ENCODE results near the gene CDCA4. TPM values are rescaled to one million over a fixed set of nuclear protein-coding genes. Genes with fewer than 3 reads are reported as not detected.

Gene CDCA4
- polyA plus RNA-seq, 1 donor = 12.4 TPM

GRCh38 chr14:104966981-104967385 lies 53.9 kb downstream of the CDCA4 start:
- Histone ChIP-seq H3K27me3 (ENCODE audit: control insufficient read depth, insufficient read depth, low read length) (peaks cover 22% of the 10 kb centered on the region), H3K4me1 (ENCODE audit: control insufficient read depth, insufficient read depth, low read length) (peaks cover 26% of the 10 kb centered on the region), H3K4me3 (ENCODE audit: low read length) (no peak overlapping the region), H3K27ac (ENCODE audit: low read length) (no peak overlapping the region), H3K9me3 (ENCODE audit: control insufficient read depth, low read depth, low read length) (peaks cover 4% of the 10 kb centered on the region), H3K36me3 (ENCODE audit: control insufficient read depth, insufficient read depth, low read length) (no peaks in the 10 kb centered on the region)
- no peak for DNase-seq
- WGBS (ENCODE audit: insufficient coverage, low lambda C conversion rate) = no CpG with 5 or more reads among the region's 8 CpGs

- peaks cover 22% of the 10 kb centered on the region for H3K27me3 ChIP-seq (ENCODE audit: control insufficient read depth, insufficient read depth, low read length)
- WGBS (ENCODE audit: insufficient coverage, low lambda C conversion rate) = no CpG with 5 or more reads among the region's 9 CpGs
- no peak for DNase-seq
- no peak overlapping the region for H3K4me3 ChIP-seq (ENCODE audit: low read length)
- peaks cover 21% of the 10 kb centered on the region for H3K4me1 ChIP-seq (ENCODE audit: control insufficient read depth, insufficient read depth, low read length)
- H3K27ac ChIP-seq (ENCODE audit: low read length) = no peak overlapping the region
- no peaks in the 10 kb centered on the region for H3K36me3 ChIP-seq (ENCODE audit: control insufficient read depth, insufficient read depth, low read length)
- peaks cover 4% of the 10 kb centered on the region for H3K9me3 ChIP-seq (ENCODE audit: control insufficient read depth, low read depth, low read length)
Measured at GRCh38 chr14:104966261-104966865, 54.5 kb downstream of the CDCA4 start.

- peaks cover 4% of the 10 kb centered on the region for H3K9me3 ChIP-seq (ENCODE audit: control insufficient read depth, low read depth, low read length)
- no peak for DNase-seq
- no CpG with 5 or more reads among the region's 13 CpGs for WGBS (ENCODE audit: insufficient coverage, low lambda C conversion rate)
- H3K4me3 ChIP-seq (ENCODE audit: low read length) = no peak overlapping the region
- H3K36me3 ChIP-seq (ENCODE audit: control insufficient read depth, insufficient read depth, low read length) = no peaks in the 10 kb centered on the region
- peaks cover 22% of the 10 kb centered on the region for H3K27me3 ChIP-seq (ENCODE audit: control insufficient read depth, insufficient read depth, low read length)
- H3K4me1 ChIP-seq (ENCODE audit: control insufficient read depth, insufficient read depth, low read length) = peaks cover 21% of the 10 kb centered on the region
- H3K27ac ChIP-seq (ENCODE audit: low read length) = no peak overlapping the region
Measured at GRCh38 chr14:104965561-104966231, 55.2 kb downstream of the CDCA4 start.

- peaks cover 21% of the 10 kb centered on the region for H3K4me1 ChIP-seq (ENCODE audit: control insufficient read depth, insufficient read depth, low read length)
- peaks cover 4% of the 10 kb centered on the region for H3K9me3 ChIP-seq (ENCODE audit: control insufficient read depth, low read depth, low read length)
- no peak overlapping the region for H3K4me3 ChIP-seq (ENCODE audit: low read length)
- H3K36me3 ChIP-seq (ENCODE audit: control insufficient read depth, insufficient read depth, low read length) = no peaks in the 10 kb centered on the region
- WGBS (ENCODE audit: insufficient coverage, low lambda C conversion rate) = 92% methylated on average over 2 of the region's 7 CpGs
- no peak overlapping the region for H3K27ac ChIP-seq (ENCODE audit: low read length)
- H3K27me3 ChIP-seq (ENCODE audit: control insufficient read depth, insufficient read depth, low read length) = peaks cover 22% of the 10 kb centered on the region
- no peak for DNase-seq
Measured at GRCh38 chr14:104964546-104964945, 56.3 kb downstream of the CDCA4 start.

Other genes starting within 250 kb of the CDCA4 start
- gene AKT1, start 225.3 kb downstream of the CDCA4 start, polyA plus RNA-seq = 97.5 TPM
- gene ZBTB42, start 220.0 kb downstream of the CDCA4 start, polyA plus RNA-seq = 6.0 TPM
- 30.3 TPM for gene CEP170B, start 155.8 kb downstream of the CDCA4 start, polyA plus RNA-seq
- gene PLD4, start 96.2 kb downstream of the CDCA4 start, polyA plus RNA-seq = 11.1 TPM
- 3.3 TPM for gene AHNAK2, start 42.7 kb downstream of the CDCA4 start, polyA plus RNA-seq
- gene CLBA1, start 35.3 kb downstream of the CDCA4 start, polyA plus RNA-seq = 7.0 TPM
- 1.5 TPM for gene GPR132, start 44.3 kb upstream of the CDCA4 start, polyA plus RNA-seq
- 11.0 TPM for gene JAG2, start 147.7 kb upstream of the CDCA4 start, polyA plus RNA-seq
- 64.4 TPM for gene NUDT14, start 160.2 kb upstream of the CDCA4 start, polyA plus RNA-seq
- gene BTBD6, start 227.4 kb upstream of the CDCA4 start, polyA plus RNA-seq = 40.9 TPM